ENCODE measurements around the gene DIPK1A. TPM values are rescaled to one million over a fixed set of nuclear protein-coding genes. Genes with fewer than 3 reads are reported as not detected.

DIPK1A gene
- total RNA-seq, 1 experiment from 2014 or later = 4.8 TPM

GRCh38 chr1:92887465-92887864 lies 73.8 kb downstream of the DIPK1A start (continued):
- no peak for TF ChIP-seq ARID4B (CRISPR knock-in tag; IDR thresholded peaks at IDR 0.05; ENCODE audit: borderline replicate concordance)
- TF ChIP-seq PRRX2 (CRISPR knock-in tag; IDR thresholded peaks at IDR 0.05) = no peak
- no peak for TF ChIP-seq ZNF232 (CRISPR knock-in tag; IDR thresholded peaks at IDR 0.05)
- TF ChIP-seq NR2C2 (CRISPR knock-in tag; IDR thresholded peaks at IDR 0.05) = no peak

GRCh38 chr1:92886886-92887419 lies 74.3 kb downstream of the DIPK1A start:
- no peak for ATAC-seq
- Mint-ChIP-seq H3K36me3 (peaks cover 13% of the 10 kb centered on the region), H3K4me3 (no peak overlapping the region), H3K27me3 (ENCODE audit: low read depth) (no peaks in the 10 kb centered on the region), H3K9me3 (peaks cover 30% of the 10 kb centered on the region), H3K4me1 (no peaks in the 10 kb centered on the region), H3K27ac (no peak overlapping the region)
- DNase-seq (ENCODE audit: low spot score) = no peak
- ChIA-PET POLR2A (interaction anchor here (0.6 to 0.7 kb wide), 2 partner anchors 192 to 252 kb away, joined by 3 to 4 read pairs; no protein-coding TSS in a partner anchor), CTCF (interaction anchor here (0.6 kb wide), 1 partner anchor 207 kb away, joined by 4 read pairs; no protein-coding TSS in a partner anchor)
- TF ChIP-seq ZNF121 (CRISPR knock-in tag; IDR thresholded peaks at IDR 0.05) = no peak

GRCh38 chr1:92884195-92884594 lies 77.1 kb downstream of the DIPK1A start:
- no peak for ATAC-seq
- Mint-ChIP-seq H3K4me1 (peaks cover 7% of the 10 kb centered on the region), H3K27ac (no peak overlapping the region), H3K27me3 (ENCODE audit: low read depth) (no peaks in the 10 kb centered on the region), H3K36me3 (no peaks in the 10 kb centered on the region), H3K9me3 (peaks cover 6% of the 10 kb centered on the region), H3K4me3 (no peak overlapping the region)
- ChIA-PET CTCF (no interaction called here), POLR2A (no interaction called here)
- no peak for DNase-seq (ENCODE audit: low spot score)
- TF ChIP-seq ATF1 (CRISPR knock-in tag; IDR thresholded peaks at IDR 0.05) (no peak), STAT6 (CRISPR knock-in tag; conservative IDR thresholded peaks at IDR 0.05; ENCODE audit: low read depth) (no peak), JAZF1 (CRISPR knock-in tag; IDR thresholded peaks at IDR 0.05) (no peak), ZNF671 (CRISPR knock-in tag; IDR thresholded peaks at IDR 0.05) (no peak), AFF4 (CRISPR knock-in tag; IDR thresholded peaks at IDR 0.05; ENCODE audit: borderline replicate concordance) (no peak), ARID4B (CRISPR knock-in tag; IDR thresholded peaks at IDR 0.05; ENCODE audit: borderline replicate concordance) (no peak), IRF2 (CRISPR knock-in tag; IDR thresholded peaks at IDR 0.05; ENCODE audit: borderline replicate concordance, low read depth) (no peak), CBFB (CRISPR knock-in tag; IDR thresholded peaks at IDR 0.05; ENCODE audit: low read depth) (no peak), ZNF232 (CRISPR knock-in tag; IDR thresholded peaks at IDR 0.05) (no peak), CREM (CRISPR knock-in tag; IDR thresholded peaks at IDR 0.05) (no peak), E2F5 (CRISPR knock-in tag; IDR thresholded peaks at IDR 0.05) (no peak), SMAD3 (CRISPR knock-in tag; IDR thresholded peaks at IDR 0.05; ENCODE audit: borderline replicate concordance) (no peak), MXD4 (CRISPR knock-in tag; IDR thresholded peaks at IDR 0.05; ENCODE audit: borderline replicate concordance) (no peak)
